T-helper 9 cell (primary cell): Measurements from ENCODE around the gene KATNAL2.
A peak's percentile ranks its signal among the peaks of the same experiment; 100 is the strongest.

Experiments used
- DNase-seq: peaks from one replicate; pipeline ENCODE4 v3.0.0-alpha.2; 2020
- total RNA-seq, 2 donors: gene quantifications; one replicate each; lab custom pipeline; 2026; lab: John Stamatoyannopoulos, UW

Gene KATNAL2, protein sequence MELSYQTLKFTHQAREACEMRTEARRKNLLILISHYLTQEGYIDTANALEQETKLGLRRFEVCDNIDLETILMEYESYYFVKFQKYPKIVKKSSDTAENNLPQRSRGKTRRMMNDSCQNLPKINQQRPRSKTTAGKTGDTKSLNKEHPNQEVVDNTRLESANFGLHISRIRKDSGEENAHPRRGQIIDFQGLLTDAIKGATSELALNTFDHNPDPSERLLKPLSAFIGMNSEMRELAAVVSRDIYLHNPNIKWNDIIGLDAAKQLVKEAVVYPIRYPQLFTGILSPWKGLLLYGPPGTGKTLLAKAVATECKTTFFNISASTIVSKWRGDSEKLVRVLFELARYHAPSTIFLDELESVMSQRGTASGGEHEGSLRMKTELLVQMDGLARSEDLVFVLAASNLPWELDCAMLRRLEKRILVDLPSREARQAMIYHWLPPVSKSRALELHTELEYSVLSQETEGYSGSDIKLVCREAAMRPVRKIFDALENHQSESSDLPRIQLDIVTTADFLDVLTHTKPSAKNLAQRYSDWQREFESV
- total RNA-seq = 0.98 to 2.7 reads per million in 2 donors

- DNase-seq = peak; percentile 63
These were observed at the start of gene KATNAL2, which contains the start of gene PIAS2 for GRCh38 chr18:46917108-46917802. Gene KATNAL2 (plus strand): TSS chr18:46917602. CDS start chr18:46946873, 29,271 bp downstream. Gene PIAS2 (minus strand): TSS chr18:46917507. CDS start chr18:46917345, 162 bp downstream.

GRCh38 chr18:46868169-46868921, 49.1 kb upstream of the KATNAL2 start:
- no peak for DNase-seq

DNA sequence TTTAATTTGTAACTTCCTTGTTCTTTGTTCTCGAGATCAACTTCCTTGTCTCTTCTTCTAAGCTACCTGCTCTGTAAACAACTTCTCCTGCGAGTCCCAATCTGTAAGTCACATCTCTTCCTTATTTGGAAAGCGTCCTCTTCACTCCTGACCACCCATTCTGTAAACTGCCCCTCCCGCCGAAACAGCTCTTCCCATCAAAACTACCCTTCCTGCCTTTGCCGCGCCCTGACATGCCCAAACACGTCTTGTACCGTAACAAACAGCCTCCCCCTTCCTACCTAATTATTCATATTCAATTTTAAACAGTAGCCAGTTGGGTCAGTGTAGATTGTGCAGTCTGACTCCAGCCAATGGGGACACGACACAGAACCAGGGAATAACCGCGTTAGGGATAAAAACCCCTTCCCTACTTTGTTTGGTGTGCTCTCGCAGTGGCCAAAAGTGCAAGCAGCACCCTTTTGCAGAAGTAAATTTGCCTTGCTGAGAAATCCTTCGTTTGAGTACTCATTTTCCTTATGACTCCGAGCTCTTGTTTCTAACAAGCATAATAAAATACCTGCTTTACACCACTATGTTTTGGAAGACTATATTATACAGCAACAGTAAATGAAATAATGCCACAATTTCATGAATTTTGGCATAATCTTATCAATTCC, 39.9 kb upstream of the KATNAL2 start:
- no peak for DNase-seq

DNA sequence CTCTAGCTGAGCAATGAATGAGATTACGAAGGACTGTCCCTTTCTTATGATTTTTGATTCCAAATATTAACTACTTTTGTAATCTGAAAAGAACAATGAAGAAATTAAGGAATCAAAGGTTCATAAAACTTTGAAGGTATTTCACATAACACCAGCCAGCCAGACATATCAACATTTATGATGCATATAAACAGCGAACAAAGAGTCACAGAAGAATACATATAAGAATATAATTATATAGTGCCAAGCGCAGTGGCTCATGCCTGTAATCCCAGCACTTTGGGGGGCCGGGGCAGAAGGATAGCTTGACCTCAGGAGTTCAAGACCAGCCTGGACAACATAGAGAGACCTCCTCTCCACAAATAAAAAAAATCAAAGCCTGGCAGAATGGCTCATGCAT, 34.2 kb upstream of the KATNAL2 start:
- DNase-seq = no peak

- no peak for DNase-seq
These were observed 30.5 kb upstream of the KATNAL2 start for GRCh38 chr18:46886893-46887292.

DNA sequence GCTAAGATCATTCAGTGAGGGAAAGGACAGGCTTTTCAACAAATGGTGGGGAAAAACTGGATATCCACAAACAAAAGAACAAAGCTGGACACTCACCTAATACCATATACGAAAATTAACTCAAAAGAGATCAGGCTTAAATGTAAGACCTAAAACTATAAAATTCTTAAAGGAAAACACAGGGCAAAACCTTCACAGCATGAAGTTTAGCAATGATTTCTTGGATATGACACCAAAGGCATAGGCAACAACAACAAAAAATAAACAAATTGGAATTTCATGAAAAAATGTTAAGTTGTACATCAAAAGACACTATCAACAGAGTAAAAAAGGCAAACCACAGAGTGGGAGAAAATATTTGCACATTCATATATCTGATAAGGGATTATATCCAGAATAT, 28.4 kb upstream of the KATNAL2 start:
- no peak for DNase-seq

DNA sequence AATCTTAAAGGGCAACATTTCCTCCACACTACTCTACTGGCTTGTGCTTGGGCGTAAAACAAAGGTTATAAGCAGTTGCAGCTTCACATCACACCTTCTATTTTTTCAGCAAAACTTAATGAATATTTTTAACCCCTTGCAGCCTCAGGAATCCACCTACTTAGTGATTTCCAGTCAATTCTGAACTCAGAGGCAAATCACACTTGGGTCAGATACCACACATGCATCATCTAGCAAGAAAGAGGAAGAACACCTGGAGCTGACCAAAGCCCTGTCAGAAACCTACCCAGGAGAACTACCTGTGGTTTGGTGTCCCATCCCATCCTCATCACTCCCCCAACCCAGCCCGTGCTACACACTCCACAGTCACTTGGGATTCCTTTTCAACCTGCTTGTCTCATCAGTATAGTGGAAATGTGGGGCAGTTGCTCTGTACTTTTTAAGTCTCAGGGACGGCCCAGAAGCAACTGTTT, 25.6 kb upstream of the KATNAL2 start:
- no peak for DNase-seq

DNA sequence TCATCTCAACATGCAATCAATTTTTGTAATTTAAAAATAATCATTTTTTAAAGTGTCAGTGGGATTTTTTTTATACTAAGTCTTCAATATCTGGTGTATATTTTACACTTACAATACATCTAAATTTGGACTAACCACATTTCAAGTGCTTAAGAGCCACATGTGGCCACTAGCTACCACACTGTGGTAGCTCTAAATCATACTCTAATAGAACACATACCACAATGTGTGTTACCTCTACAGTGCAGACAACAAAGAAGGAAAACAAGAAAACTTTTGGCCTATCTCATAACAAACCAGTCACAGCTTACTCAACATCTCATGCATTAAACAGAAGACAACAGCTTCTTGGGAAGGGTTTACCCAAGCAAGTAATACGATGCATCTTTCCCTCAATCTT, 24.6 kb upstream of the KATNAL2 start:
- DNase-seq = no peak

GRCh38 chr18:46893360-46893759, 24.0 kb upstream of the KATNAL2 start:
- no peak for DNase-seq

DNA sequence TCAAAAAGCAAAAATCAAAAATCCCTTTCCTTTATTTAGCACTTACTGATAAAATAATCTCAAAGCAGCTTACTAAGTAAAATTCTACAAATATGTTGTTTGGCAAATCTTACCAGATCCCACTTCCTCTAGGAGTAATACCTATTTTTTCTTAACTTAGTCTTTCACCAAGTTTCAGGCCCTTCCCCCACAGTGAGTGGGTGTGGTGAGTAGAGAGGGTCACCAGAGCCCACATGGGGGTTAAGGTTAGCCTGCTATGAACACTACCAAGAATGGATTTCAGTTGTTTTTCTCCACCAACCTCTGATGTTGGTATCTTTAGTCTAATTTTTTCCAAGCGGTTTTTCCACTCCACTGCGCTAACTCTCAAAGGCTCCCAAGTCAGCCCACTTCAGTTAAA, 23.3 kb upstream of the KATNAL2 start:
- no peak for DNase-seq

- no peak for DNase-seq
These were observed 18.0 kb upstream of the KATNAL2 start for GRCh38 chr18:46899274-46899948.

DNA sequence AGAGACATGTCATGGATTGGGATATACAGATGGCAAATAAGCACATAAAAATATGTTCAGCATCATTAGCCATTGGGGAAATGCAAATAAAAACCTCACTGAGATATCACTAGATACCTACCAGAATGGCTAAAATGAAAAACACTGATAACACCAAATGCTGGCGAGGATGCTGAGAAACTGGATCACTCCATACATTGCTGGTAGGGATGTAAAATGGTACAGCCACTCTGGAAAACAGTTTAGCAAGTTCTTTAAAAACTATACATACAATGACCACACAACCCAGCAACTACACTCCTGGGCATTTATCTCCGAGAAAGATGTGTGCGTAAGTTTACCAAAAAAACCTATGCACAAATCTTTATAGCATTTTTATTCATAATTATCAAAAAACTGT, 14.0 kb upstream of the KATNAL2 start:
- no peak for DNase-seq

GRCh38 chr18:46909497-46909896, 7.9 kb upstream of the KATNAL2 start:
- no peak for DNase-seq

- no peak for DNase-seq
These were observed 6.5 kb upstream of the KATNAL2 start for GRCh38 chr18:46910856-46911255.

DNA sequence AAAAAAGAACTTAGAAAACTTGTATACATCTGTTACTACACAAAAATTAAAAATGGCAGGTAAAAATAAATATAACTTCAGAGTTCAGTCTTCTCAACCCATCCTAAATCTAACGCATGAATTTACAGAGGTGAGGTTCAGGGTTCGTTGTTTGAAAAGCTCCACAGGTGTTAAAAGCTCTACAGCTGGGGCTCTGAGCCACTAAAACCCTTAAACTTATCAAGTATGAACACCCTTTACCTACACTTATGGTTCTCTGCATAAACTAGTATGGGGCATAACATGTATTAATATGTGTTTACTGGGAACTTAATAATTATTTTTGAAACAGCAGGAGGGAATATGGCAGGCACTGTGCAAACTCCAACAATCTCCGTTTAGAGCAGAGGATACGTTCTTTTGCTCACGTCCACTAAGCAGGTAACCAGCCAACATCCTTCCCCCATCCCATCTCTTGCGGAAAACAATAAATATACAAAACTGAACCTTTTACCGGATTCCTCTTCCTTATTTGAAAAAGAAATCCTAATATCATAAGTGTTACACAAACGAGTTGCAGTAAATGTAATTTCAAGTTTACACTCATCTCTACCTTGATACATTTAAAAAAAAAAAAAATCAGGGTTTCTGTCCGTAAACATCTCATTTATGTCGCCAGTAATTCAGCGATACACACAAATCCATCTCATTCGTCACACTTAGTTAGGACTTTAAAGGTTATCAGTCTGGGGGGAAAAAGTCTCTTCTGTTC, 1.4 kb upstream of the KATNAL2 start:
- DNase-seq = no peak

DNA sequence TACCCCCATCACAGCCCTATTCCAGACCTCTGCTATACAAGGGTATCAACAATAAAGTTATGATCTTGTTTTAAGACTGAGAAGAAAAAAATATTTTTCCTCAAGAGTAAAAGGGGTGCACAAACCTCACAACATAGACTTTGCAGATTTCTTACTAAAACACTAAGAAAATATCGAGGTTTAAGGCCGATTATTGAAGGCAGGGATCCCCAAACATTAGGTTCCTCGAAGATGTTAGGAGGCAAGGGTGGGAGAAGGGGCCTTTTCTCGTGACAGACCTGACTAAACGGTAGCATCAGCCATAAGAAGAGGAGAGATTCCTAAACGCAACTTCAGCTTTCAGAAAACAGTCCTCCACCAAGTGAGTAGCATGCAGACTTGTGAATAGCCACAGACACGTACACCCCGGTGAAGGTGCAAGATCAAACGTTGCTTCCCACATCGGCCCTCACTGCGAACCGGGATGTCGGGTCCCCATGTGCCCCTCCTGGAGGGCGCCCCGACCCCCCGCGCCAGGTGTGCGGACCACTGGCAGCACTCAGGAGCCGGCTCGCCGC, 773 bp upstream of the KATNAL2 start:
- no peak for DNase-seq

- no peak for DNase-seq
These were observed 600 bp downstream of the KATNAL2 start for GRCh38 chr18:46917803-46918600.

GRCh38 chr18:46920067-46920466, 2.7 kb downstream of the KATNAL2 start:
- no peak for DNase-seq

DNA sequence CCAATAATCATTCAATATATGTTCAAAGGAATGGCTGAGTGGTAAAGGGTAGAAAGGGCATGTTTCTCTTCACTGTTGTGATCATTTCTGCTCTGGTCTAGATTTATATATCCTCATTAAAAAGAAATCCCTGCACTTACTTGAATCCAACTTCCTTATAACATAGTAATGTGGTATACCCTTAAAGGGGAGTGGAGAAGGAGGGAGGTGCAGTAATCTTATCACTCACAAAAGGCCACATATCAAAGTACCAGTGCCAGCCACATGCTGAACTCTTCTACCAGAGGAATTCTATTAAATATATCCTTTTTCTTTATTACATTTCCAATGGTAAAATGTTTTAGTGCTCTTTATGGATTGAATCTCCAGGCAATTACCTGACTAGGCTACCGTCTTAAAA, 3.3 kb downstream of the KATNAL2 start:
- no peak for DNase-seq
